AG04449 (cell line): ENCODE data around the gene TOM1.

Source experiments
- CTCF ChIA-PET: fragments of 350-600 bp; formaldehyde crosslinking; extraction: SDS; loops from one replicate; lab custom pipeline; 2021; ENCODE audit warnings: antibody characterized with exemption; lab: Yijun Ruan, JAX
- POLR2A ChIA-PET: fragments of 400-600, 350-600 bp; formaldehyde crosslinking; extraction: SDS; loops from one replicate; lab custom pipeline; 2020; ENCODE audit warnings: antibody characterized with exemption, inconsistent platforms; lab: Yijun Ruan, JAX
- DNase-seq: peaks from one replicate; pipeline ENCODE4 v3.0.0-alpha.2; 2010; ENCODE audit warnings: low read depth, low spot score
- H3K4me3 ChIP-seq: 2 replicates; pipeline ENCODE4 v1.5.1; 2011; ENCODE audit warnings: low read depth, mild to moderate bottlenecking, control low read depth, low read length
- TF ChIP-seq, protein P1 (sequence below): IDR thresholded peaks from one replicate; pipeline ENCODE4 v1.5.1; 2011; ENCODE audit warnings: mild to moderate bottlenecking, moderate library complexity, low read length, control low read depth, inconsistent platforms; ENCODE audit not compliant: insufficient read depth; ENCODE audit errors: missing control alignments

TOM1 gene

DNA sequence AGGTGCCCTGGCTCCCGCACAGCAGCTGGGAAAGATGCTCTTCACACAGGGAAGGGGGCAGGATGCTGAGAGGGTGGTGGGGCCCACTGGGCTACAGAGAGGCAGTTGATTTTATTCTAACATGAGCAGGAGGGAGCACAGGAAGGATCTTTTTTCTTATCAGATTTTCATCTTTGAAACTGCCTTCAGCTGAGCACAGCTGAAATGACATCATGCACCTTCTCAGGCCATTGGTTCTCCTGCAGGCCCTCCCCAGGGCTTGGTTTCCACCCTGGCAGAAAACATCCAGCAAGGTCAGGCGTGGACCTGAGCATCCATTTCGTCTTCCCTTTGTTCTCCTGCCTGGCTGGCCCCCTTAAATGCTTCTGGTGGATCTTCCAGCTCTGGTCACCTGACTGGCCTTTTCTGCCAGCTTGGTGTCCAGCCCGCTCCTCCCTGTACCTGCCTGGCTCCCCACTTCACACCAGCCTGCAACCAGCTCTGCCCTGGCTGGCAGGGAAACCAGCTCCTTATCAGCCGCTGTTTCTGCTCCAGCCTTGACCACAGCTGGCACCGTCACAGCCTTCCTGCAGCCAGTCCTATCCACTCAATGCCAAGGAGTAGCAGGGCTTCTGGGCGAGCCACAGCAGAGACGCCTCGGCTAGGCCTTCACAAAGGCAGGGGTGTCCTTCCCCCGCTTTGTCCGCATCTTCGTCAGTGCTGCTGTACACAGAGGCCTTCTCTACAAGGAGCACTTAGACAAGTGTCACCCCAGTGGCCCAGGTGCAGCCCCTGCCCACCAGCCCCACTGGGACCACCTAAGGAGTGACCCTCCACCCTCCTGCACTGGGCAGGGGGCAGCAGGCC, 36.5 kb downstream of the TOM1 start:
- CTCF ChIA-PET = interaction anchor here (1.0 kb wide), 1 partner anchor 14 kb away, joined by 6 read pairs; no protein-coding TSS in a partner anchor
- POLR2A ChIA-PET = no interaction called here
- TF ChIP-seq, protein P1, sequence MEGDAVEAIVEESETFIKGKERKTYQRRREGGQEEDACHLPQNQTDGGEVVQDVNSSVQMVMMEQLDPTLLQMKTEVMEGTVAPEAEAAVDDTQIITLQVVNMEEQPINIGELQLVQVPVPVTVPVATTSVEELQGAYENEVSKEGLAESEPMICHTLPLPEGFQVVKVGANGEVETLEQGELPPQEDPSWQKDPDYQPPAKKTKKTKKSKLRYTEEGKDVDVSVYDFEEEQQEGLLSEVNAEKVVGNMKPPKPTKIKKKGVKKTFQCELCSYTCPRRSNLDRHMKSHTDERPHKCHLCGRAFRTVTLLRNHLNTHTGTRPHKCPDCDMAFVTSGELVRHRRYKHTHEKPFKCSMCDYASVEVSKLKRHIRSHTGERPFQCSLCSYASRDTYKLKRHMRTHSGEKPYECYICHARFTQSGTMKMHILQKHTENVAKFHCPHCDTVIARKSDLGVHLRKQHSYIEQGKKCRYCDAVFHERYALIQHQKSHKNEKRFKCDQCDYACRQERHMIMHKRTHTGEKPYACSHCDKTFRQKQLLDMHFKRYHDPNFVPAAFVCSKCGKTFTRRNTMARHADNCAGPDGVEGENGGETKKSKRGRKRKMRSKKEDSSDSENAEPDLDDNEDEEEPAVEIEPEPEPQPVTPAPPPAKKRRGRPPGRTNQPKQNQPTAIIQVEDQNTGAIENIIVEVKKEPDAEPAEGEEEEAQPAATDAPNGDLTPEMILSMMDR = no peak
- no peak for DNase-seq
- no peak overlapping the region for H3K4me3 ChIP-seq

DNA sequence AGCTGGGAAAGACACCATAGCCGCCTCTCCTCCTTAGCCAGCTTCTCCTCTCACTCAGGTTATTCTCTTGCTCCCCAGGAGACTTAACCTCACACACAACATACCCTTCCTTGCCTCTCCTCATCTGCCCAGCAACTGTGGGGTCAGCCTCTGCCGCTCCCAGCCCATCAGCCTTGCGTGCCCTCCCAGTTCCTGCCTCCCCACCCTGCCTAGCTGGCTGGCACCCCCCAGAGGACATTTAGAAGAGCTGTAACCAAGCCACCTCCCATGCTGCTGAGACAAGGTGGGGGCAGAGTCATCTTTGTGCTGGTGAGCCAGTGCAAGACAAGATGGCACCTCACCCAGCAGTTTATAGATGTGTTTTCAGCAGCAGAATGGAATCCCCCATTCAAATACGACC, 38.2 kb downstream of the TOM1 start:
- ChIA-PET POLR2A (no interaction called here), CTCF (interaction anchor here (1.3 kb wide), 1 partner anchor 10 kb away, joined by 4 read pairs; no protein-coding TSS in a partner anchor)
- no peak overlapping the region for H3K4me3 ChIP-seq
- no peak for DNase-seq
- TF ChIP-seq, protein P1 = no peak

DNA sequence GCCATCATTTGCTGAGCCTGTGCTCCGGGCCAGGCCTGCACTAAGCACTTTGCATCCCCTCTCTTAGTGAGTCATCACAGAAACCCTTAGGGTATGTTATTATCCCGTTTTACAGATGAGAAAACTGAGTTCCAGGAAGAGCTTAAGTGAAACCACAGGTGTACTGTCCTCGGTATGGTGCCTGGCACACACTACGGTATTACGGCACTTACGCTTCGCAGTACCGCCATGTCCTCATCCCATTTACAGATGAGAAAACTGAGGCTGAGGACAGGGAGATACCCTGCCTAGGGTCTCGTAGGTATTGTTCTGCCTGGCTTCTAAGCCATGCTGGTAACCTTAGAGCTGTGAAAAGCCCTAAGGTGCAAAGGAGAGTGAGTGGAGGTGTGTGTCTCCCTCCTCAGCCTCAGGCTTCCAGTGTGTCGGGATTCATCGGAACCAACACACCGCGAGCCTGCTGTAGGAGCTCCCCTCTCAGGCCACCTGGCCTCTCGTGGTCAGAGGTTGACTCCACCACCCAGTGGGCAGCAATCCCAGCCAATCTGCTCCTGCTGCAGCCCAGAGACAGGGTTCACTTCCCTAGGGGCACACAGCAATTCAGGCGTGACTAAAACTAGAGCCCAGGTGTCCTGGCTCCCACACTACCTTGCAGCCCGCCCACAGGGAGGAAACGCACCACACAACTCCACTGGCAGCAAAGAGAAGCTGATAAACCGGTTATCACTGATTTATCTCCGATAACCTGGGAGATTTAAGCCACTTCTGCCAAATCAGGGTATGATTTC, 41.6 kb downstream of the TOM1 start:
- TF ChIP-seq, protein P1 = no peak
- no peak for DNase-seq
- no peak overlapping the region for H3K4me3 ChIP-seq
- ChIA-PET POLR2A (no interaction called here), CTCF (interaction anchor here (1.1 to 1.2 kb wide), 2 partner anchors 10 to 12 kb away, joined by 3 read pairs; no protein-coding TSS in a partner anchor)

DNA sequence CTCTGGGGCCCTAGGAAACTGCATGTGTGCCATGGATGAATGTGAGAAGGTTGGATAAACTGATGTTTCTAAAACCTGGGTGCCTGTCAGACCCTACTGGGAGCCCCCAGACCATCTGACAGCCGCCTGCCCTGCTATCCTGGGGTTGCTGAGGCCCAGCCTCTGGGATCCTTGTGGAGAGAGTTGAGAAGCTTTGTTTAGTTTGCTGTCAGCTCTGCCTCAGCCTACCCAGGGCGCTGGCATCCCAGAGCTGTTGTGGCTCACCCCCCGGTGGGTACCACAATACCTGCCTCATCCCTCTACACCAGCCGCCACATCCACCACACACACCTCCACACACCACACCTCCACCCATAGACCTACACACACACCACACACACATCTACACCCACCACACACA, 42.7 kb downstream of the TOM1 start:
- POLR2A ChIA-PET = no interaction called here
- CTCF ChIA-PET = interaction anchor here (1.1 kb wide), 1 partner anchor 9 kb away, joined by 3 read pairs; no protein-coding TSS in a partner anchor

DNA sequence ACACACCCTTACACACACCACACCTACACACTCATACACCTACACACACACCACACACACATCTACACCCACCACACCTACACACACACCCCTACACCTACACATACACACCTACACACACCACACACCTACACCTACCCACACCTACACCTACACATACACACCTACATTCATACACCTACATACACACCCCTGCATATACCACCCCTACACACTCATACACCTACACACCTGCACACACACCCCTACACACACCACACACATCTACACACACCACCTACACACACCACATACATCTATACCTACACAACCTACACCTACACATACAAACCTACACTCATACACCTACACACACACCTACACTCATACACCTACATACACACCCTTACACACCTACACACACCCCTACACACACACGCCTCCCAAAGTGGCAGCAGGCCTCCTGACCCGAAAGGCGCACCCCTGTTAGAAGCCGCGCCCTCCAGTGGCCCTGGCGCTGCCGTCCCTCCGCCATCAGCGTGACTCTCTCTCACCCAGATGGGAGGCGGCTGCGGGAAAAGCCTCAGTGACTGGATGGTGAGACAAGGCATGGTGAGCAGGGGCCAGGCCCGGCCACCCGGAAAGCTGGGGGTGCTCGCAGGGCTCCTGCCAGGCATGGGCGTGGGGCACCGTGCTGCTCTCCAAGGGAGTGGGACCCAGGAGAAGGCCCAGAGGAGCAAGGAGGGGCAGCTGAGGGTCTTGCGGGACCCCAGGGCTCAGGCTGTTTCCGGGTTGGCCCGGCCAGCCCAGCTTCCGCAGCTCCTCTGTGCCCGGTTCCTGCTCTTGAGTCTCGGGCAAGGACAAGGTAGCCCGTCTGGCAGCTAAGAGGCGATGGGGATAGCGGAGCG, 44.2 kb downstream of the TOM1 start:
- TF ChIP-seq, protein P1 = no peak
- DNase-seq = no peak
- POLR2A ChIA-PET = no interaction called here
- CTCF ChIA-PET = no interaction called here
- H3K4me3 ChIP-seq = no peak overlapping the region

More for the DNA sequence above, 42.7 kb downstream of the TOM1 start:
- TF ChIP-seq, protein P1 = no peak
- DNase-seq = no peak
- H3K4me3 ChIP-seq = no peak overlapping the region
